Measurements from ENCODE around the gene BMP4.

DNA sequence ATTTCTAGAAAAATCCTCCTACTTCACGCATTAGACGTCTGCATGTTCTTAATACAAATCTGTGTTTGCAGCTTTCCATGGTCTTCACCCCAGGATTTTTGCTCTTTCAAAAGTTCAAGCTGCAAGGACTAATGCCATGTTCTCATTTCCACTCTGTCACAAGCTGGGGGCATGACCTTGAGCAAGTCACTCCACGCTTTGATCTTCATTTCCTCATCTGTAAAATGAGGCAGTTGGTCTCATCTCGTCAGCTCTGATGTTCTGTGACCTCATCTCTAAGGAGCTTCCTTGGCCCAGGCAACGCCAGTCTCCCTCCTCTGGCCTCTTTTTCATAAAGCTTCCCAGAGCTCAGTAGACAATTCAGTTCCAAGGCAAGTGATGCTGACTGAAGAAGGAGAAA is 18.8 kb upstream of the BMP4 start:
- no peak for TF ChIP-seq POLR2A (IDR thresholded peaks at IDR 0.05)
- TF ChIP-seq, protein P1, sequence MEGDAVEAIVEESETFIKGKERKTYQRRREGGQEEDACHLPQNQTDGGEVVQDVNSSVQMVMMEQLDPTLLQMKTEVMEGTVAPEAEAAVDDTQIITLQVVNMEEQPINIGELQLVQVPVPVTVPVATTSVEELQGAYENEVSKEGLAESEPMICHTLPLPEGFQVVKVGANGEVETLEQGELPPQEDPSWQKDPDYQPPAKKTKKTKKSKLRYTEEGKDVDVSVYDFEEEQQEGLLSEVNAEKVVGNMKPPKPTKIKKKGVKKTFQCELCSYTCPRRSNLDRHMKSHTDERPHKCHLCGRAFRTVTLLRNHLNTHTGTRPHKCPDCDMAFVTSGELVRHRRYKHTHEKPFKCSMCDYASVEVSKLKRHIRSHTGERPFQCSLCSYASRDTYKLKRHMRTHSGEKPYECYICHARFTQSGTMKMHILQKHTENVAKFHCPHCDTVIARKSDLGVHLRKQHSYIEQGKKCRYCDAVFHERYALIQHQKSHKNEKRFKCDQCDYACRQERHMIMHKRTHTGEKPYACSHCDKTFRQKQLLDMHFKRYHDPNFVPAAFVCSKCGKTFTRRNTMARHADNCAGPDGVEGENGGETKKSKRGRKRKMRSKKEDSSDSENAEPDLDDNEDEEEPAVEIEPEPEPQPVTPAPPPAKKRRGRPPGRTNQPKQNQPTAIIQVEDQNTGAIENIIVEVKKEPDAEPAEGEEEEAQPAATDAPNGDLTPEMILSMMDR (IDR thresholded peaks at IDR 0.05) = no peak

Data from lower leg skin (tissue), 3 donors.